ENCODE results near the gene PTPRE.

The PTPRE gene

DNA sequence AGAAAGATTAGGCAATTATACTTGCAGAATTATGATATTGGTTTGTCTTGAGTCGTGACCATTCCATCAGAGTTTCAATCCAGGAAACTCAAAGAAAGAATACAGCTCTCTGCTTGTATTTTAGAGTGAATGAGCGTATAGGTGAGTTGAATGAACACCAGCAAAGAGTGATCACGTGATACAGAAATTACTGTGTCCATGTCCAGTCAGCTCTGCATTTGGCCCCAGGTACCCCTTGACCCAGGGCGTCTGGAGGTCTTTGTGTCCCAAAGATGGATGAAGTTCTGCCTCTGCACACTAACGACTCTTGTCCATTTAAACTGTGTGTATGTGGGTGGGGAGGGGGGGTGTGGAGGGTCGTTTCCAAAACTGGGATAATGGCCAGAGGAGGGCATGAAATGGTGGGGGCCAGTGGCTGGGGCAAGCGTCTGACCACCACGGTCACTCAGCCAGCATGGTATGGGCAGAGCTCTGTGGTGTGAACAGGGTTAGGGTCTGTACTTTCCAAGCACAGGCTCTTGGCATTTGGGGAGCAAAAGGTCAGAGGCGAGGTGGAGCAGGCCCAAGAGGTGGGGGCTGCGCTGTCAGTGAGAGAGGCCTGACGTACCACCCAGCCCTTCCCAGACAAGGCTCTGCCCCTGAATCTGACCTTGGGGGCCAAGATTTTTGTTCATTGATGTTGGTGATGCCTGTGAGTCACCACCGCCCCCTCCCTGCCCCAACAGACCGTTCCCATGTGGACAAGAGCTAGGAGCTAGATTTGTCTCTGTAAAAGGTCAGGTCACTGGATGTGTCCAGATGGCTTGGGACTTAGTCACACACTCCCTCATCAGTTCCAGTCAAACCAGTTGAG is 1.4 kb downstream of the PTPRE start:
- DNase-seq (ENCODE audit: low spot score), result no peak

DNA sequence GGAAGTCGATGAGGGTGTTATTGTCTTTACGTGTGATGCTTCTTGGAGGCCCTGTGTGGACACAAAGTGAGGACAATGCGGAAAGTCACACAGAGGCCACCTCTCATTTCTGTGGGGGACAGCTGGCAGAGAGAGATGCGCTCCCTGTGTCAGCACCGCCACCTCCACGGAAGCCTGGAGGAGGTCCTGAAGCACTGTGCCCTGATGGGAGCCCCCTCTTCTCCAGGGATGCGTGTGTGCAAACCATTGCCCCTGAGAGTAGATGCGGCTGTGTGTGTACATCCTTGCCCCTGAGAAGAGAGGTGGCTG is 2.0 kb downstream of the PTPRE start:
- no peak for DNase-seq (ENCODE audit: low spot score)

DNA sequence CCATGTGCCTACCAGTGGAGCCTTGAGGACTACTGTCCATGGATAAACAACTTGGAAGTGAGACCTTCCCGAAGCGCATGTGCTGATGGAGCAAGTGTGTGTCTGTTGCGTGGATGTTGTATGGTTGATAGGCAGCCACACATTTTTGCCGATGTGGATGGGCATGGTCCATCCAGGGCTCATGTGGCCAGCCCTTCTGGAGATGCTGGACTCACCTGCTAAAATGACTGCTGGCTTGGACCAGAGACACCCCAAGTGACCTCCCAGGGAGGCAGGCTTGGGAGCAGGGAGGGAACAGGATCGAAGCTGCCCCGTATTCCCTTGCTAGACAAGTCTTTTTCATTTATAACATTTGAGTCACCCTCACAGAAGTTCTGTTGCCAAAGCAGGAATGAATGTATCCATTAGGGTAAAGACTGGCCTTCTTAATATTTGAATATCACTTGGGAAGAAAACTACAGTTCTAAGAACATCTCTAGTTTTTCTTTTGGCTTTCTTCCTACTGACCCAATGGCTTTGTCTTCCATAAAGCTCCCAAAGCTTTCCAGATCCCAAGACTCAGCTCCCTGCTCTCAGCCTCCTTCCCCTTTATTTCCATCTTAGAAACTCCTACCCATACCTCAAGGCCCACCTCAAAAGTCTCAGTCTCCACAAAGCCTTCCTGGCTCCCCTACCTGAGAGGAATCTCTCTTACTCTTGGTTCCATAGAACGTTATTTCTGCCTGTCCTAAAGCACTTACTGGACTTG is 3.0 kb downstream of the PTPRE start:
- no peak for DNase-seq (ENCODE audit: low spot score)

DNA sequence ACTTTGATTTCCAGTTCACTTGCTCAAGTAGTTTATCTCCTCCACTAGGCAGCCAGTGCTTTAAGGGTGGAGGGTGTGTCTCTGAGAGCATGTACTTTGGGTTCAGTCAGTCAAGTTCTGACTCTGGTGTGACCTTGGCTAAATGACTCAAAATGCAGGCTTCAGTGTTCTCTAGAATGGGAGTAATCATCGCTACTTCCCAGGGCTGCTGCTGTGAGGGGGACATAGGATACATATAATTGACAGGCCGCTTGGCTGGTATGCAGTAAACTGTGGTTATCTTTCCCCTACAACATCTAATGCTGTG is 3.5 kb downstream of the PTPRE start:
- no peak for DNase-seq (ENCODE audit: low spot score)

DNA sequence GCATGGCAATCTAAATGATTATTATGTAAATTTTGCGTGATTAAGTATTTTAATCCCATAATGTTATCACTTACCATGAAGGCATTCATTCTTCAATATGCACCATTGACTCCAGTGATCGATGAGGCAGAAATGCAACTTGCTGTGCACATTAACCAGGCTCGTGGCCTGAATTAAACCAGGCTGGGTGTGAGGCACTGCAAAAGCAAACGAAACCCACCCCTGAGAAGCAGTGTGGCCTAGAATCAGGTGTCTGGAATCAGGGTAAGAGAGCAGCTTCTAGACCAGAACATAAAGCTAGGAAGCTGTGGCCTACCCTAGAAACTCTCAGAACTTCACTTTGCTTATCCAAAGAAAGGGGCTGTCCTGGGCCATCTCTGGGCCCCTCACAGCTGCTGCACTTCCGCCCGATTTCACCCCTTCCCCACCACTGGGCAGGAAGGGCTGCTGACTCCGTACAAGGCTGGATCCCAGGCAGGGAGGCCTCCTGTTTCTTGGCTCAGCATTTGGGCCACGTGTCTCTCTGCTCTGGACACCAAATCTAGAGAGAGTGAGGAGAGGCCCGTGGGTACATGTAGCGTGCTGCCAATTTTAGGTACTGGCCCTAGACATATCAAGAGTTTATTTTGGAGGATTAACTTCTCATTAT is 4.4 kb downstream of the PTPRE start:
- DNase-seq (ENCODE audit: low spot score), result no peak

DNA sequence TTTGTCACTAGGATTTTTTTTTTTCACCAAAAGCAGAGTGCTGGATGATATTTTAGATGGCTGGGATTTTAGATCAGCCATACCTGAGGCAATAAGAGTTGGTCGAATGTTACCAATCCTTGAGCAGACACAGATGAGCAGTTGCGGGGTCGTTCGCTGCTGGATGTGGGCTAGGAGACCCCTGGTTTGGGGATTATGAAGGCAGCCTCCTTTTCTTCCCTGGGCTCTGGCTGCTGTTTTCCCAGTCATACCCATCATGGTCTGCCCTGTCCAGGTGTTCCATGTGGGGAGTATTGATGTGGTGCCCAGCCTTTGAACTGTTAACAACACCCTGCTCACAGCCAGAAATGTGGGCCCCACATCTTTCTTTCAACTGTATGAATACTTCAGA is 5.0 kb downstream of the PTPRE start:
- DNase-seq (ENCODE audit: low spot score), result no peak

DNA sequence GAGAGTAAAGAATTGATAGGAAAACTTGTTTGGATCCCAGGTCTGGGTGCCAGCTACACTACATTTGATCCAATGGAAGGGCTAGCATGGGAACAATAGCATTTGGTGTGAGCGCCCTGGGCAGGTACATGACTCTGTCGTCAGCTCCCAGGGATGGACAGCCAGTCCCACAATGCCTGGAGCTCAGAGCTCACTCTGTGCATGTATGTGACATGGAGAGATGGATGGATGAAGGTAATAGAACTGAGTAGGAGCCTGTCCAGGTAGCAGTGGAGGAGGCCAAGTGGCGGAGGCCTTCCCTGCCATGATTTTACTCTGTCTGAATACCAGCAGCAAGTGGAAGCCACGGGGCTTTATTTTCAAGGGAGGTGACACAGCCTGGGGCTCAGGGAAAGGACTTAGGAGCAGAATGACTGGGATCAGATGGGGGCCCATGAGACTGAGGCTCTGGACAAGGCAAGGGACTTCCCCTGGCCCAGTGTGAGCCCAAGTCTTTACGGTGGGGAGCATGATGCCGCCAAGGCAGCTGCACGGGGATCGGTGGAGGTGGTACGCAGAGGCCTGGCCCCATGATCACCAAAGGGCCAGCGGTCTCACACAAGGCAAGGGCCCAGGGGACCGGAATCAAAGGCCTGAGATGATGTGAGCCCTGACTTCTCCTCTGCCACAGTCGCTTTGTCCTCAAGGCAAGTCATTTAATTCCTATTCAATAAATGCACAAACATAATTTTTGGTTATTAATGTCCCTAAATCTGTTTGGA is 5.9 kb downstream of the PTPRE start:
- no peak for DNase-seq (ENCODE audit: low spot score)

DNA sequence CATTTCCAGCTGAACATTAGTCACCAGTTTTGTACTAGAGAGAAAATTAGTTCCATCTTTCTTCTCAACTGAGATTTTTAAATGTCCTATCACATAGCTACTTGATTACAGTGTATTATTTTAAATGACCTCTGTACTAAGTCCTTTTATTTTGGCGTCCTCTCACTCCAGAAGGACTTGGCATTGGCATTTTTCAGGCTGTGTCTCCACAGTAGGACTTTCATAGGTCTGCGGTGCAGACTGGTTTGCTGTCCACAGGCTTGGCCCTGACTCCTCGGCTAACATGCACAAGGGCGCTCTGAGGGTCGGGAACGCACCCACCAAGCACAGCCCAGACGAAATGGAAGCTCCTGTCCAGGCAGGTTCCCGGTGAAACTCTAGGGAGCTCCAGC is 6.5 kb downstream of the PTPRE start:
- DNase-seq (ENCODE audit: low spot score), result no peak

DNA sequence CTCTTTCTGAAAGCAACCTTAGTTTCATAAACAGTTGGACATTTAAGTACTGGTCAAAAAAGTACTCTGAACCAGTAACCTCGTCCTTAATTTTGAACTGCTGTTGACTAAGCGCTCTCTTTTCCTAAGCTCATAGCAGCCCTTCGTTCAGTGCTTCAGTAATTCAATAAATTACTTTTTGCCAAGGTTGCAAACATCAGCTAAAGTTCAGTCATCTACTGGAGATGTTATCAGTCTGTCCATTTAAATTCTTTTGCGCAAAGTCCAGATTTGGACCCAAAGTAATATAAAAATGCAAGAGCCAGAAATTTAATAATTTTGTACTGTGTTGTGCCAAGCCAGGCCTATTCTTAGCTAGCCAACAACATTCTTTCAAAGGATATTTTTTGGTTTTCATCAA is 8.4 kb downstream of the PTPRE start:
- DNase-seq (ENCODE audit: low spot score), result no peak

DNA sequence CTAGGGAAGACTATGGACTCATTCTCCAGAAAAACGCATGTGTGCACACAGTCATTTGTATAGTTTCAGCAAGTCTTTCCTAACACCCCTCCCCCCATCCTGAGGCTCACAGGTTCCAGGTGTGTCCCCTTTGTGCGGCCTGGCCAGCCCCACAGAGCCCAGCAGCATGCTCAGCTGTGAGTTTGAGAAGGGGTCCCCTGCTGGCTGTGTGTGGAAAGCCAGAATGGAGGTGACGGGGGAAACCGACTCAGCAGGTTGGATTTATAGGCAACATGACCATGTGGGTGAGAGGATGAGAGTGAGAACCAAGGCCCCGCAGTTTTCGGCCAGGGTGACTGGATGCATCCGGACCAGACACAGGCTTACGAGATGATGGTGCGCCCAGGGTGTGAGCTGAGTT is 9.9 kb downstream of the PTPRE start:
- DNase-seq (ENCODE audit: low spot score), result no peak

DNA sequence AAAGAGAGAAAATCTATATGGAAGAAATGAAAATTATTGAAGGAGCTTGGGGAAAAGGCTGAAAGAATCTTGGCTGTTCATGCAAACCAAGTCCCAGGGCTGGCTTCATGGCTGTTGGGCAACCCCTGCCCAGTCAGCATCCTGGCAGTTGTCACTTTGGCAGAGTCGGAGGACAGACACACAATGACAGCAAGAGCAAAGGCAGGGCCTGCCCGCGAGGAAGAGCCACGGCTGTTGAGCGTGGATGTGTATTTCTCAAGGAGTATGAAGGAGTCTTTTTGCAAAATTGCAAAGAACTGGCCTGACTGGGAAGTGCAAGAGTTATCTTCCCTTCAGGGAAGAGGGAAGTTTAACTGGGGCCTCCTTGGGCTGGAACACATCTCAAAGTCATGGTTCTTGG is 11.7 kb downstream of the PTPRE start:
- DNase-seq (ENCODE audit: low spot score), result no peak

DNA sequence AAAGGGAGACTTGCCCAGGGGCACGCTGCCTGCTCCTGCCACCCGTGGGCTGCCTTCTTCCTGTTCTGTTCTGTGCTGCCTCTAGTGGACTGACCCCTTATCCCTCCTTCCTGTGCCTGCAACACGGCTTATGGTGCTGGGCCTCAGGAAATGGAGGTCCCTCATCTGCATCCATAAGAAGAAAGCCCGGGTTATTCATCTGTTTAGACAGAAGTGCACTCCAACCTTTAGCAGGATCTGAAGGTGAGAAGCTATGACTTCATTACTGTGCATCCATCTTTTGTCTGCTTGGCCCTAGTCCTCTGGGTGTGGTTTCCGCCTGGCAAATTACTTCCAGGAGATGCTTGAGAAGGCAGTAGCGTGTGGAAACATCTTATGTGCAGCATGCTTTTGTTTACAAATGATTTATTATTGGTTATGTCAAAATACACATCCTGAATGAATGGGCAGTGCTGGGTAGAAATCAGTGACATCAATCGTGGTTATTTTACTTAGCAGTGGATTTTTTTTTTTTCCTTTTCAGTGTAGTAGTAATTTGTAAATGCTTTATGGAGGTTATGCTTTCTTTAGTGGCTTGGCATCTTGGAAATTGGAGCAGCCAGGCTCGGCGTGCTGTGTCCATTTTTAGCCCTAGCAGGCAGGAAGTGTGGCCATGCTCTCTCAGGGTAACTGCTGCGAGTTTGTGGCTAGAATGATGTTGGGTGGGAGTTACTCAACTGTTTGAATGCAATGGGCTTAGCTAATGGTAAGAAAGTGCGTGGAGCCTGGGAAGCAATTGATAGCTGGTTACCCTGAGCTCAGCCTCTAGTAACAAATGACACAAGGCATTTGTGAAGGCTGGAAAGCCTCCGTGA is 12.7 kb downstream of the PTPRE start:
- DNase-seq (ENCODE audit: low spot score), result peak; percentile 19

DNA sequence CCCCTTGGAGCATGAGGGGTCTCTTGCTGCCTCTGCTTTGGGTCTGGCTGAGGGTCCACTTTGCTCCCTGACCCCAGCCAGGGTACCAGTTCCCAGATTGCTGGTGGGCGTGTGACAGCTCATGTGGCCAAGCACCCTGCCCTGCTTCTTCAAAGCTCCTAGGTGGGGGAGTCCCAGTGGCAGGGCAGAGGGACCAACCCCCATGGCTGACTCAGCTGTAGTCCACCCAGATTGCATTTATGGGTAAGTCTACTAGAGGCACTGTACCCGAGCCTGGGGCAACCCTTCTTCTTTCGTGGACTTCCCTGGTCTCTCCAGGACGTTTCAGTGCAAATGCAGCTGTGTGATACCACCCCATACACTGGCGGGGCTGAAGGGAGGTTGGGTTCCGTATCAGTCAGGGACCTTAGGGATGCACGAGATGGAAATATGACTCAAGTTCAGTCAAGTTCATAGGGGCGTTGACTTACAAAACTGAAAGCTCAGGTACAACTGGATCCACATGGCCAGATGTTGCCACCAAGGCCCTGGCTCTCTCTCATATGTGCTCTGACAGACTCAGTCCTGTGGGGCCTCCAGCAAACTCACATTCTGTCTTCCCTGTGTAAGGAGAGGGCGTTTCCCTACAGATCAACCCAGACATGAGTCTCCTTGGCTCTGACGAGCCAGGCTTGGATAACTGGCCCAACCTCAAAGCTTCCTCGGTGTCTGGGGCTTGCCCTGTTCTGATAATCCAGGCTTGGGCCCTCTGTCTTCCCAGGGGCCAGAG is 13.6 kb downstream of the PTPRE start:
- no peak for DNase-seq (ENCODE audit: low spot score)

DNA sequence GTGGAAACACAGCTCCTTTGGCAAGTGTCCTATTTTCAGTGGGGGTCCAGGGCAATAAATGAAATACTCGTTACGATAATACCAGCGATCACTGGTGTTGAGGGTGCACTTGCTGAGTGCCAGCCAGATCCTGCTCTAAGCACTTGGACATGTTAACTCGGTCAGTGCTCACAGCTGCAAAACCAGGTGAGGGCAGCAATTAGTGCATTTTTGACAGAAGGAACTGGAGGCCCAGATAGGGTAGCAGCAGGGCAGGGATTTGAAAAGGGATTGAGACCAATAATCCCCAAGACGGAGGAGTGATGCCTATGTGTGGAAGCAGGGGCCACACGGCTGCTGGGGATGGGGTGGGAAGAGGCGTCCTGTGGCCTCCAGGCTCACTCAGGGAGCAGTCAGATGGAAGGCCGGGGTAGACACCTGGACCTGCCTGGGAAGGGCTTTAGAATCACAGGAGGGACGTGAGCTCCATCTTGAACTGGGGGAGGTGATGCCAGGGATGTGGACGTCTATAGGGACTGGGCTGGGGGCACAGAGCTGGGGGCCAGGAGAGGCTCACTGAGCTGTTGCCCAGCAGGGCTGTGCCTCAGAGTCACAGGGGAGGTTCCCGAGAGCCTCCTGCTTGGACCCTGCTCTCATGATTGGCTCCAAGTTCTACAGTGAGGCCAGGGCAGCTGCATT is 14.3 kb downstream of the PTPRE start:
- no peak for DNase-seq (ENCODE audit: low spot score)

DNA sequence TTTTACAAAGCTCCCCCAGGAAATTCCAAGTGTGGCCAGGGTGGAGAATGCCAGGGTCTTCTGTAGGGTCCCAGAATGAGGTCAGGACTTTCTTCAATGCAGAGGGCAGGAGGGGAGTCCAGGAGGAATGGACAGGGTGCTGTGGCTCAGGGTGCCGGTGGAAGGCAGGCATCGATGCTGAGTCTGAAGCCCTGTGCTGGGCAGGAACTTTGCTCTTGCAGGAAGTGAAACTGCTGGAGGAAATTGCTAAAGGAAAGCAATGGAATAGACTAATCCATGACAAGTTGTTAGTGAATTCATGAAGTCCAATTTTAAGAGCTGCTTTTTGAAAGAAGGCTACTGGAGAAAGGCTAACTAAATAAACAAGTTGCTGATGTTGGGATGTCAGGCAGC is 14.8 kb downstream of the PTPRE start:
- DNase-seq (ENCODE audit: low spot score), result no peak

DNA sequence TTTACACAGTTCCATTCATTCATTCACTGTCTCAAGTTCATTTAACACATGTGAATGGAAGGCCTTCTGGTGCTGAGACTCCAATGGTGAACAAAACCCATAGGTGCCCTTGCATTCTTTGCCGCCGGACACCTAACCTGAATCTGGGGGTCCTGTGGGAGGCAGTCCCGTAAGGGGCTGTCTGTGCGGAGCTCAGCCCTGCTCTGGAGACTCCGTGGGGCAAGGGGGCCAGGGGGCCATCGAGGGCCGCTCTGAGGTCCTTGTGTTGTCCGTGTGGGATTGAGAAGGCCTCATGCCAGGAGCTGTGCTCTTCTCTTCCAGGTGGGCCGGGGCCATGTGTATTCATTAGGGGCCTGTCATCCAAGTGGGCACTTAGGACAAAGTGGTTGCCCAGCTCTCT is 15.3 kb downstream of the PTPRE start:
- no peak for DNase-seq (ENCODE audit: low spot score)

DNA sequence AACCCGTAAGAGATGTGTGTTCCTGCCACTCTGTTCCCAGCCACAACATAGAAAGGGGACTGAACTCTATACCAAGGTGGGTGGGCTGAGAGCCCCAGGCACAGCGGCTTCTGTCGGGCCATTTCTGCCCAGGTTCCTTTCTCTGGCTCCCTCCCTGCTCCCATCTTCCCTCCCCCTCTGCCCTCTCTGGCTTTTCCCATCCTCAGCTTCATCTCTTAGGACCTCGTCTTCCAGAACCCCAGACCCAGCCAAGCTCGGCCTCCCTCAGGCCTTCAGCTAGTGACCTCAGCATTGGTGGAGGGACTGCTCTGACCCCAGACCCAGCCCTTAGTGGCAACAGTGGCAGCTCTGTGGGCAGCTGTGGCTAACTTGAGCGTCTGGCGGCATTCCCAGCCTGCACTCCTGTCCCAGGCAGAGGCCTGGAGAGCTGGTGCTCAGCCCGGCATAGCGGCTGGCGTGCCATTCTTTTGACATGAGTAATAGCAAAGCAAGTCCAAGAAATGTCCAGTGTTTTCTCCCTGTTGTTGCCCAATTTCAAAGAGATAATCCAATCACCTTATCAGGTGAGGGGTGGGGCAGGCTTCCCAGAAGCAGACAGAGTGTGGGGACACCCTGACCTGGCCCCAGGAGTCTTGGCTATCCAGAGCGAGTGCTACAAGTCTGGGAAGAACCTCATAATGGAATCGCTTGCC is 15.9 kb downstream of the PTPRE start:
- DNase-seq (ENCODE audit: low spot score), result no peak

DNA sequence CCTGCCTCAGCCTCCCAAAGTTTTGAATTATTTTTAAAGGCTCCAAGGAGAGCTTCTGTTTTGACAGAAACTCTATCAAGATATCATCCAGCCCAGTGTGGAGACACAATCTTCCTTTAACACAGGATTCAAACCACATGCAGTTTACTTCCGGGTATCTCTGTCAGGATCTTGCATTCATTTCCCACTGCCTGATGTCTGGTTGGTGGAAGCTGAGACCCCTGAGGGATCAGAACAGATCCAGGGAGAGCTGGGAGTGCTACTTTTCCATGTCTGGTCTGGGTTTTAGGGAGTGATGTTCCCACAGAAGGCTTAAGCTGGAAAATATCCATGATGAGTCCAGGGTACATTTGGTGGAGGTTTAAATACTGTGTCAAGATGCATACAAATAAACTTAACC is 16.7 kb downstream of the PTPRE start:
- DNase-seq (ENCODE audit: low spot score), result no peak

DNA sequence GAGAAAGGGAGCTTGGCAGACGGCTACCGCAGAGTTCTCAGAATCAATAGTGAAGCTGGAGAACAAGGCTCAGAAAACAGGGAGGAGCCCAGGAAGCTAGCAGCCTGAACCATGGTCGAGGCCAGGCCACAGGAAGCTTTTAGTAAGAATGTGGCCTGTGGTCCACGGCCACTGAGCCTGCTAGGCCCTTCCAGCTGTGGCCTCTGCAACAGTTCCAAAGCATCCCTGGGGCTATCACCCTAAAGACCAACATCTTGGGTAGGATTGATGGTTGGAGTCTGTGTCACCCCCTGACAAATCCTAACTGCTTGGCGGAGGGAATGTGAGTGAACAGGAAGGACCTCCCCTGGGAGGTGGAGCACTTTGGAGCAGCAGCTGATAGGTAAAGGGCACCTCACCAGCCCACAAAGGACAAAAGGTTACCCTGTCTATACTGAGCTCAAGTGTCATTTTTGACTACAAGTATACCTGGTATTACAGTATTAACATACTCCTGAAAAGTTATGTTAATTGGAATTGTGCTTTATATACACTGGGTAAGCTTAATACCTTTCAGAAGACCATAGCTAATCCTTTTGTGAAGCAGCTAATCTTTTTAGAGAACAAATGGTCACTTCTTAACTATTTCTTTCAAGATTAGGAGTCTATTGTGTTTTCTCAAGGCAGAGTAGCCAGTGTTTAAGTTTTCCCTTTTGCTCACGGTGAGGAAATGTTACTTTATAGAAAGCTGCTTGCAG is 18.7 kb downstream of the PTPRE start:
- DNase-seq (ENCODE audit: low spot score), result no peak
